HCT116 (cell line): ENCODE data around the gene SEC61A2. TPM values are rescaled to one million over a fixed set of nuclear protein-coding genes. Genes with fewer than 3 reads are reported as not detected.

Experiments
- ATAC-seq: fragments of 200-7000 bp; cut with Tn5 transposase; 2 replicates; pipeline ENCODE4 v1.9.1; 2020; ENCODE audit warnings: mild to moderate bottlenecking, moderate library complexity
- BruUV-seq: library from RNA; stranded (reverse); fragments of 400-500 nt; replicated peaks from 2 replicates; lab custom pipeline; 2021; lab: Mats Ljungman, UMichigan
- CTCF ChIA-PET: fragments of 300-600 bp; sonication (Branson Sonifier 250); formaldehyde crosslinking; loops from one replicate; lab custom pipeline; 2021; ENCODE audit warnings: antibody characterized with exemption; lab: Charles Lee
- POLR2A ChIA-PET: fragments of 300-600, 350-600 bp; sonication (Branson Sonifier 250); formaldehyde crosslinking; loops from one replicate; lab custom pipeline; 2021; ENCODE audit warnings: antibody characterized with exemption; lab: Charles Lee
- RAD21 ChIA-PET, 2 experiments: fragments of 300-600 bp; sonication (Branson Sonifier 250); formaldehyde crosslinking; loops; one replicate each; lab custom pipeline; 2023; ENCODE audit warnings: low total read pairs in 2 of 2; ENCODE audit not compliant: uncharacterized antibody in 2 of 2, unreplicated experiment in 2 of 2, low non-redundant PET in 1 of 2; lab: Charles Lee
- DNase-seq: peaks from one replicate; pipeline ENCODE4 v3.0.0-alpha.2; 2010; ENCODE audit warnings: low read depth, low spot score
- H2AFZ ChIP-seq: fragments of 200-600 bp; shearing (Covaris generic), sonication (generic); 2 replicates; pipeline ENCODE4 v1.6.1; 2017; ENCODE audit warnings: low read depth, mixed run types, mixed read lengths, antibody characterized with exemption, low read length; ENCODE audit not compliant: poor library complexity, severe bottlenecking
- H3K27ac ChIP-seq: 2 replicates; pipeline ENCODE4 v1.5.1; 2012; ENCODE audit warnings: low read depth, low read length
- H3K27me3 ChIP-seq: fragments of 200-600 bp; sonication (generic); 2 replicates; pipeline ENCODE4 v1.6.1; 2016; ENCODE audit warnings: mixed run types, low read length, mixed read lengths; ENCODE audit not compliant: insufficient read depth
- H3K36me3 ChIP-seq, 2 experiments: fragments of 200-500 bp in 1 of 2; fragments of 200-600 bp in 1 of 2; sonication (Bioruptor generic) in 1 of 2; sonication (generic) in 1 of 2; 2 replicates each; pipeline versions ENCODE4 v1.5.1 to v1.6.1; 2014 to 2016; ENCODE audit warnings: low read length in 2 of 2, inconsistent platforms in 1 of 2, mixed read lengths in 1 of 2, mixed run types in 1 of 2; ENCODE audit not compliant: insufficient read depth in 2 of 2, control insufficient read depth in 1 of 2
- H3K4me1 ChIP-seq, 2 experiments: fragments of 200-600 bp in 1 of 2; sonication (generic) in 1 of 2; 2 replicates each; pipeline versions ENCODE4 v1.5.1 to v1.6.1; 2012 to 2017; ENCODE audit warnings: low read length in 2 of 2, inconsistent platforms in 1 of 2, mild to moderate bottlenecking in 1 of 2, mixed read lengths in 1 of 2, mixed run types in 1 of 2, moderate library complexity in 1 of 2; ENCODE audit not compliant: insufficient read depth in 2 of 2, control insufficient read depth in 1 of 2
- H3K4me2 ChIP-seq: fragments of 200-600 bp; sonication (generic); 2 replicates; pipeline ENCODE4 v1.6.1; 2017; ENCODE audit warnings: mixed run types, low read length, mixed read lengths
- H3K4me3 ChIP-seq, 2 experiments: fragments of 200-600 bp in 1 of 2; sonication (generic) in 1 of 2; replicated peaks in 1 of 2; 2 replicates each; pipeline ENCODE4 v1.5.1; 2011 to 2016; ENCODE audit warnings: low read length in 2 of 2, control low read depth in 1 of 2, low read depth in 1 of 2, mild to moderate bottlenecking in 1 of 2, mixed read lengths in 1 of 2, mixed run types in 1 of 2
- H3K79me2 ChIP-seq: fragments of 200-600 bp; sonication (generic); 2 replicates; pipeline ENCODE4 v1.6.1; 2017; ENCODE audit warnings: mild to moderate bottlenecking, mixed run types, low read length, moderate library complexity, mixed read lengths; ENCODE audit not compliant: insufficient read depth
- H3K9ac ChIP-seq: fragments of 200-600 bp; sonication (generic); 2 replicates; pipeline ENCODE4 v1.6.1; 2016; ENCODE audit warnings: low read length, mixed read lengths
- H3K9me2 ChIP-seq: fragments of 200-600 bp; sonication (generic), shearing (Covaris generic); 2 replicates; pipeline ENCODE4 v1.6.1; 2017; ENCODE audit warnings: mixed run types, mild to moderate bottlenecking, moderate library complexity; ENCODE audit not compliant: insufficient read depth
- H3K9me3 ChIP-seq, 2 experiments: fragments of 200-500 bp in 1 of 2; fragments of 200-600 bp in 1 of 2; sonication (Bioruptor generic) in 1 of 2; sonication (generic) in 1 of 2; 2 replicates each; pipeline ENCODE4 v1.6.1; 2014 to 2017; ENCODE audit warnings: low read length in 2 of 2, mixed read lengths in 2 of 2, inconsistent platforms in 1 of 2, low read depth in 1 of 2, mild to moderate bottlenecking in 1 of 2, mixed run types in 1 of 2, moderate library complexity in 1 of 2; ENCODE audit not compliant: control insufficient read depth in 1 of 2, insufficient read depth in 1 of 2
- H4K20me1 ChIP-seq: fragments of 200-600 bp; sonication (generic), shearing (Covaris generic); 2 replicates; pipeline ENCODE4 v1.6.1; 2017; ENCODE audit warnings: mixed run types, mild to moderate bottlenecking, moderate library complexity; ENCODE audit not compliant: insufficient read depth
- CEBPB ChIP-seq: IDR thresholded peaks from 2 replicates; pipeline ENCODE4 v1.6.1; 2012; ENCODE audit warnings: low read depth
- EZH2phosphoT487 ChIP-seq: fragments of 200-600 bp; IDR thresholded peaks from 2 replicates; pipeline ENCODE4 v1.6.1; 2018; ENCODE audit warnings: antibody characterized with exemption, borderline replicate concordance
- SIN3A ChIP-seq: IDR thresholded peaks from 2 replicates; pipeline ENCODE4 v1.6.1; 2012; ENCODE audit warnings: low read depth
- SRF ChIP-seq: IDR thresholded peaks from 2 replicates; pipeline ENCODE4 v1.6.1; 2012; ENCODE audit warnings: low read depth
- TCF7L2 ChIP-seq: IDR thresholded peaks from 2 replicates; pipeline ENCODE4 v1.7.0; 2011; ENCODE audit warnings: borderline replicate concordance, inconsistent platforms; ENCODE audit not compliant: insufficient read depth, insufficient read length; ENCODE audit errors: extremely low read depth
- ZFX ChIP-seq: fragments of 450-650 bp; IDR thresholded peaks from 2 replicates; pipeline ENCODE4 v1.6.1; 2017
- intact Hi-C: fragments of 100-400 bp; cut with micrococcal nuclease; formaldehyde crosslinking; loops from 2 replicates; pipeline ENCODE4 v1.10.0; 2022
- total RNA-seq: library from RNA; stranded (reverse); gene quantifications from one replicate; pipeline ENCODE4 v1.2.1, GENCODE V29; 2021; ENCODE audit not compliant: unreplicated experiment

Gene SEC61A2
- total RNA-seq, 1 experiment from 2014 or later, result 10.0 TPM

DNA sequence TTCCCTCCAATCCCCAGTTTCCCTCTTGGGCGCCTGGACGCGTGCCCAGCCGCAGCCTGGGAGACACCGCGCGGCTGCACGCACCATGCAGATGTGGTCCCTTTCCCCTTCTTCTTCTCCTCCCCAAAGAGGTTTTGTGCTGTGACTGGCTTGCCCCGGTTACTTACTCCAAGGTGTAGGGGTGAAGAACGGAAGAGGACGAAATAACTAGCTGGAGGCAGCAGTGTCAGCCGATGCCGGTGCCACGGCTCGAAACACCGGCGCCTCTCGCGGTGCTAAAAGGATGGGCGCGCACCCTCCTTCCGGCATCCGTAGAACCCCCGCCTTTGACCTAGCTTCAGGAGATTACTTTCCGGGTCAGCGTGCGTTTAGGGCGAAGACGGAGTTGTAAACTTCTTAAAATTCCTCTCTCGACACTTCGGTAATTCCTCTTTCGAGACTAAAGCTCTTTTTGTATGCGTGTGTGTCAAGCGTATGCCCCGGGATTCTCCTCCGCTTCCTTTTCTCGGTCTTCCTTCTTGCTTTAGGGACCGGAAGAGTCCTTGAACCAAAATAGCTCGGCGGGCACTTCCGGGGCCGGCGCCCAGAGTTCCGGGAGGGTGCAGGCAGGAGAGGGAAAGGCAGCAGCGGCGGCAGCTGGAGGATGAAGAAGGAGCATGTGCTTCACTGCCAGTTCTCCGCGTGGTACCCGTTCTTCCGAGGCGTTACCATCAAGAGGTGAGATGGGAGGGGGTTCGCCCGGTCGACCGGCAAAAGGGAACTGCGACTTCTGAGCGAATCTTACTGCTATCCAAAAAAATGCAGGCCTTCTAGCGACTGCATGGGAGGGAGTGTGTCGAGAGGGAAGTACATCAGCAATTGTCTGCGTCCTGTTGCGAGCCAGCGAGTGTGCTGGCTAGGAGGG, 66.4 kb downstream of the SEC61A2 start, which contains the start of the genes CDC123 and NUDT5 (continued):
- no peak for TF ChIP-seq CEBPB
- TF ChIP-seq SIN3A, result peak; percentile 91
- no peak for TF ChIP-seq EZH2phosphoT487
- peak; percentile 39 for TF ChIP-seq TCF7L2
- no peak for TF ChIP-seq SRF

GRCh38 chr10:12196531-12197211, 67.2 kb downstream of the SEC61A2 start:
- H2AFZ ChIP-seq, result no peak overlapping the region
- DNase-seq, result no peak
- H3K27me3 ChIP-seq, result no peaks in the 10 kb centered on the region
- intact Hi-C loops, result no loop called here
- RAD21 ChIA-PET, result no interaction called here
- CTCF ChIA-PET, result no interaction called here
- ATAC-seq, result peak; percentile 6; the same call in 1 of the 2 replicates
- H3K4me3 ChIP-seq, result peak overlapping the region; percentile 83 to 88
- H3K79me2 ChIP-seq, result peaks cover 98% of the 10 kb centered on the region
- H3K9ac ChIP-seq, result peak overlapping the region; percentile 84
- no peaks in the 10 kb centered on the region for H3K9me3 ChIP-seq
- H3K36me3 ChIP-seq, result peaks cover 5 to 35% of the 10 kb centered on the region in 2 experiments; a peak in 3 of 4 replicates
- no peaks in the 10 kb centered on the region for H3K9me2 ChIP-seq
- H3K27ac ChIP-seq, result peak overlapping the region; percentile 91
- peaks cover 15% of the 10 kb centered on the region; the same call in 1 of the 2 replicates for H4K20me1 ChIP-seq
- 0 out of 2 replicates have a peak, but pooled peaks have one; percentile 7 for TF ChIP-seq ZFX
- TF ChIP-seq TCF7L2, result no peak
- H3K4me2 ChIP-seq, result peak overlapping the region; percentile 92
- POLR2A ChIA-PET, result no interaction called here
- BruUV-seq, result TSS peak; percentile 73
- peaks cover 11 to 27% of the 10 kb centered on the region in 2 experiments for H3K4me1 ChIP-seq
